AG10803 (cell line): ENCODE measurements around the gene UNC5CL.
A peak's percentile ranks its signal among the peaks of the same experiment; 100 is the strongest.

Experiments used
- DNase-seq: peaks from one replicate; pipeline ENCODE4 v3.0.0; 2010; ENCODE audit warnings: low read depth
- H3K4me3 ChIP-seq: 2 replicates; pipeline ENCODE4 v1.5.1; 2011; ENCODE audit warnings: mild to moderate bottlenecking, low read length, control low read depth
- TF ChIP-seq, protein P1 (sequence below): conservative IDR thresholded peaks from 2 replicates; pipeline ENCODE4 v1.5.1; 2011; ENCODE audit warnings: mild to moderate bottlenecking, low read length, control low read depth, inconsistent platforms

The UNC5CL gene, protein sequence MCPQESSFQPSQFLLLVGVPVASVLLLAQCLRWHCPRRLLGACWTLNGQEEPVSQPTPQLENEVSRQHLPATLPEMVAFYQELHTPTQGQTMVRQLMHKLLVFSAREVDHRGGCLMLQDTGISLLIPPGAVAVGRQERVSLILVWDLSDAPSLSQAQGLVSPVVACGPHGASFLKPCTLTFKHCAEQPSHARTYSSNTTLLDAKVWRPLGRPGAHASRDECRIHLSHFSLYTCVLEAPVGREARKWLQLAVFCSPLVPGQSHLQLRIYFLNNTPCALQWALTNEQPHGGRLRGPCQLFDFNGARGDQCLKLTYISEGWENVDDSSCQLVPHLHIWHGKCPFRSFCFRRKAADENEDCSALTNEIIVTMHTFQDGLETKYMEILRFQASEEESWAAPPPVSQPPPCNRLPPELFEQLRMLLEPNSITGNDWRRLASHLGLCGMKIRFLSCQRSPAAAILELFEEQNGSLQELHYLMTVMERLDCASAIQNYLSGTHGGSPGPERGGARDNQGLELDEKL

DNA sequence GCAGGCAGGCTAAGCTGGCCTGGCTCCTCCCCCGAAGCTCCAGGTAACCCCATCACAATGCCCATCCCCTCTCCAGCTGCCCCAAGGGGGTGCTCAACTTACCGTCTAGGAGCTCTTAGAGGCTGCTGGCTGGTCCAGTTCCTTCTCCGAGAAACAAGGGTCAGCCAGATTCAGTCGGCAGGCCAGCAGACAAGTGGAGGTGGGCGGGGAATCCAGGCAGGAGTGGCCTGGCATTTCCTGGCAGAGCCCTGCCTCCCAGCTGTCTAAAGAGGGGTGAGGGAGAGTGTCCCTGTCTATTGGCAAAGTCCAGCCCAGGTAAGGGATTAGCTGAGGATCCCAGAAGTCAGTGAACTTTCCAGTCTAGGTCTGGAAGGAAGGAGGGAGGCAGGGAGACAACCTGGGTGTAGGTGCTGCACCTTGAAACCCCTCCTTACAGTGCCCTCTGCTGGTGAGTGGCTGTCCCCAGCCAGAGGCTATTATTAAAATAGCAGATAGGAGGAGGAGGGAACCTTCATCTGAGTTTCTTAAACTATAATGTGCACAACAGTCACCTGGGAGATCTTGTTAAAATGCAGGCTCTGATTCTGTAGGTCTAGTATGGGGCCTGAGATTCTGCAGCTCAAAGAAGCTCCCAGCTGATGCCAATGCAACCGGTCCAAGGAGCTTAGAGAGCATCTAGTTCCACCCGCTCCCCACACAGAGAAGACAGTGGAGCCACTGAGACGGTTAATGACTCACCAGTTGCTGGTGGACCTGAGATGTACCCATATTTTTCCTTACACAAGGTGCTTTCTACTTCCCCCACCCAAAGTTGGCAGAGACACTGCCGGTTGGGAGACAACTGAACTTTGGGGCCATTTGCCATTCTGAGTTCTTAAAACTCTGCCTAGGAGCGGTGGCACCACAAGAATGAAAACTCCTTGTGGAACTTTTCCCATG lies at the start of gene UNC5CL:
Gene UNC5CL, minus strand, starts transcription at position 162 of the 939 bp plus-strand sequence. CDS start 4,147 bp downstream, outside the sequence.
- no peak within 1 kb of the TSS for H3K4me3 ChIP-seq
- TF ChIP-seq, protein P1, sequence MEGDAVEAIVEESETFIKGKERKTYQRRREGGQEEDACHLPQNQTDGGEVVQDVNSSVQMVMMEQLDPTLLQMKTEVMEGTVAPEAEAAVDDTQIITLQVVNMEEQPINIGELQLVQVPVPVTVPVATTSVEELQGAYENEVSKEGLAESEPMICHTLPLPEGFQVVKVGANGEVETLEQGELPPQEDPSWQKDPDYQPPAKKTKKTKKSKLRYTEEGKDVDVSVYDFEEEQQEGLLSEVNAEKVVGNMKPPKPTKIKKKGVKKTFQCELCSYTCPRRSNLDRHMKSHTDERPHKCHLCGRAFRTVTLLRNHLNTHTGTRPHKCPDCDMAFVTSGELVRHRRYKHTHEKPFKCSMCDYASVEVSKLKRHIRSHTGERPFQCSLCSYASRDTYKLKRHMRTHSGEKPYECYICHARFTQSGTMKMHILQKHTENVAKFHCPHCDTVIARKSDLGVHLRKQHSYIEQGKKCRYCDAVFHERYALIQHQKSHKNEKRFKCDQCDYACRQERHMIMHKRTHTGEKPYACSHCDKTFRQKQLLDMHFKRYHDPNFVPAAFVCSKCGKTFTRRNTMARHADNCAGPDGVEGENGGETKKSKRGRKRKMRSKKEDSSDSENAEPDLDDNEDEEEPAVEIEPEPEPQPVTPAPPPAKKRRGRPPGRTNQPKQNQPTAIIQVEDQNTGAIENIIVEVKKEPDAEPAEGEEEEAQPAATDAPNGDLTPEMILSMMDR: peak; percentile 69
- peak; percentile 15 for DNase-seq

DNA sequence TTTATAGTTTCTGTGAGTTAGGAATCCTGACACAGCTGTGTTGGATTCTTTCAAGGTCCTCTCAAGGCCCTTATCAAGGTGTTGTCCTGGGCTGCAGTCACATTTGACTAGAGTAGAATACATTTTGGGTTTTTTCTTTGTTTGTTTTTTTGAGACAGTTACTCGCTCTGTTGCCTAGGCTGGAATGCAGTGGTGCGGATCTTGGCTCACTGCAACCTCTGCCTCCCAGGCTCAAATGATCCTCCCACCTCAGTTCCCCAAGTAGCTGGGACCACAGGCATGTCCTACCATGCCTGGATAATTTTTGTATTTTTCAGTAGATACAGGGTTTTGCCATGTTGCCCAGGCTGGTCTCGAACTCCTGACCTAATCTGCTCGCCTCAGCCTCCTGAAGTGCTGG lies 49.4 kb upstream of the UNC5CL start:
- TF ChIP-seq, protein P1: no peak
- H3K4me3 ChIP-seq: no peak overlapping the region
- peak; percentile 9 for DNase-seq

- no peak overlapping the region for H3K4me3 ChIP-seq
- DNase-seq: no peak
- TF ChIP-seq, protein P1: no peak
Measured at GRCh38 chr6:41085182-41085581, 46.2 kb upstream of the UNC5CL start.

- TF ChIP-seq, protein P1: no peak
- no peak overlapping the region for H3K4me3 ChIP-seq
- DNase-seq: no peak
Measured at GRCh38 chr6:41083072-41083471, 44.1 kb upstream of the UNC5CL start.

DNA sequence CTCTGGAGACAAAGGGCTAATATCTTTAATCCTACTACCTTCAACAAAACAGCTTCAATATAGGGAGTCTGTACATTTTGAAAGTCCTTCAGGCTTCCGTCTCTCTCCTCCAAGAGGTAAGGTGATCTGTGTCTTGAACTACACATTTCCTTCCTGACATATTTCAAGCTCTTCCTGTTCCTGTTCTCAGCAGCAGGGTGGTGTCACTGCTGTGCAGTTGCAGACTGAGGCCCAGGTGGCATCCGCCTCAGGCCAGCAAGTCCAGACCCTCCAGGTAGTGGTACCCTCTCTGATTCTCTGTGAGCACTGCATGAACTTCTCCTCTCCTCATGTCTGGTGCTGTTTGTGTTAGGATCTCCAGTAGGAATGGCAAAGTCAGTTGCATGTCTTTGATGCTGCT lies 41.6 kb upstream of the UNC5CL start:
- DNase-seq: no peak
- TF ChIP-seq, protein P1: no peak
- no peak overlapping the region for H3K4me3 ChIP-seq

DNA sequence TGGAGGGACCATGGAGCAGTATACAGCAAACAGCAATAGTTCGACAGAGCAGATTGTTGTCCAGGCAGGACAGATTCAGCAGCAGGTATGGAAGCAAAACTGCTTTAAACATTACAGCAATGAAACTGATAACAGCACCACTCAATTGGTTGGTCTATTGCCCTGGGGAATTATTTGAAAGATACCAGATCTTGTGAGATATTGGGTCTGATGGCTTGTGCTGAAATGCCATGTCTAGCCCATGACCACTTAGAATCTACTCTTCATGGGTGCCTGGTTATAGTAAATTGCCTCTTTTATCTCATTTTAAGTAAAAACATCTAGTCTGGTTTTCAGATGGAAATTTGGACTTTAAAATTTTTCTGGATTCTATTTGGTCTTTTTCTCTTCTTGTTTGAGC lies 40.1 kb upstream of the UNC5CL start:
- no peak for DNase-seq
- H3K4me3 ChIP-seq: no peak overlapping the region
- TF ChIP-seq, protein P1: no peak
